NCI-H1436 (cell line): Measurements from ENCODE around the gene KRTAP10-5.

Experiments
- DNase-seq: peaks from one replicate; lab custom pipeline; 2025; lab: John Stamatoyannopoulos, UW

The KRTAP10-5 gene

DNA sequence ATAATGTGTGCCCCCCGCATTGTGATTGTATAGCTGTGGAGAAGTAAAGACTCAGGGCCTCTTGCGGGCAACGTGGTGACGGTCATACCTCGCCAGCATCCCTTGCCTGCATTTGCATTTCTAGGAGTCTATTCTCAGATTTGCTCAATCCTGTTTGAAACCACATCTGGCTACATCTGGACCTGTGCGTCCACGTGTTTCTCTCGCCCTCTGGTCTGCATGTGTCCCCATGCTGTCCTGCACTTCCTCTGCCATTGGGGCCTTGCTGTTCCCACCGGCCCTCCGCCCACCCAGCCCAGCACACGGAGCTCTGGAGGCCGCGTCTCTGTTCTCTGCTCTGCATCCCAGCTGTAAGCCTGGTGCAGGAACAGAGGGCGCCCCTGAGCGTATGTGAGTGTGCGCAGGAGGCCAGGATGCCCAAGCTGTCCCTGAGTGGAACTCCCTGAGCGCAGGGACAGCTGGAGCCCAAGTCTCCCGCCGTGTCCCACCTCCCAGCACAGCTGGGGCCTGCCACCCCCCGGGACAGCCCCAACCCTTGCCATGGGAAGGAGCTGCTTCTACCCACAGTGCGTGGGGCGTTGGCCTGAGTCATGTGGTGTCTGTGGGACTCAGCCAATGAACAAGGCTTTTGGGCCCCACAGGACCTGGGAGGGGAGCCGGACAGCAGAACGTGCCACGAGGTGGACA, 30.7 kb downstream of the KRTAP10-5 start:
- no peak for DNase-seq

DNA sequence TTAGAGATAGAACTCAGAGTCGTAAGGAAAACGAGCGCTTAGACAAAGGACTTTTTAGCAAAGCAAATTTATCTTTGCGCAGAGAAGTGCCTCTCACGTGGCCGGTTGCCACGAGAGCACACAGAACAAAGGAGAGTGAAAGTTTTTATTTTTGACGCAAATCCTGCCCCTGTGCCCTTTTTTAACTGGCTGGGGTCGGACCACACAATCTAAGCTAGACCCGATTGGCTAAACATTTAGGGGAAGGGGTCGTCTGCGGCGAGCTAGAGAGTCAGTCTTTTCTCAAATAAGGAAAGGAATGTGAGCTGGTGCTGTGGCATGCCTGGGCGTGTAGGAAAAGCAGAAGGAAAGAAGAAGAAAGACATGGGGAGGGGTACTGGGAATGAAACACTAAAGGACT, 31.5 kb downstream of the KRTAP10-5 start:
- DNase-seq: no peak

DNA sequence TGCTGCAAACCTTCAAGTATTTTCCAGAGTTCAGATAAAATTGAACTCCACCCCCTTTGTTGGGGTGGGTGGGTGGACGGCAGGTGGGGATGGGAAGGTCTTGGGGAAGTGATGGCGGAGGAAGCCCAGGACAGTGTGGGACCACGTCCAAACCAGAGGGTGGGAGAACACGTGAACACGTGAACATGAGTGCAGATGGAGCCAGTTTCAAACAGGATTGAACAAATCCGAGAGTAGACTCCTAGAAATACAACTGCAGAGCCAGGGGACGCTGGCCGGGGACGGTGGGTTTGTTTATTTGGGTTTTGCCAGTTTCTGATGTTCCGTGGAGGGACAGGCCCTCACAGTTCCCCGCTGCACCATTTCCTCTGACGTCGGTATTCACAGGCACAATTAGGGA, 32.0 kb downstream of the KRTAP10-5 start:
- no peak for DNase-seq

DNA sequence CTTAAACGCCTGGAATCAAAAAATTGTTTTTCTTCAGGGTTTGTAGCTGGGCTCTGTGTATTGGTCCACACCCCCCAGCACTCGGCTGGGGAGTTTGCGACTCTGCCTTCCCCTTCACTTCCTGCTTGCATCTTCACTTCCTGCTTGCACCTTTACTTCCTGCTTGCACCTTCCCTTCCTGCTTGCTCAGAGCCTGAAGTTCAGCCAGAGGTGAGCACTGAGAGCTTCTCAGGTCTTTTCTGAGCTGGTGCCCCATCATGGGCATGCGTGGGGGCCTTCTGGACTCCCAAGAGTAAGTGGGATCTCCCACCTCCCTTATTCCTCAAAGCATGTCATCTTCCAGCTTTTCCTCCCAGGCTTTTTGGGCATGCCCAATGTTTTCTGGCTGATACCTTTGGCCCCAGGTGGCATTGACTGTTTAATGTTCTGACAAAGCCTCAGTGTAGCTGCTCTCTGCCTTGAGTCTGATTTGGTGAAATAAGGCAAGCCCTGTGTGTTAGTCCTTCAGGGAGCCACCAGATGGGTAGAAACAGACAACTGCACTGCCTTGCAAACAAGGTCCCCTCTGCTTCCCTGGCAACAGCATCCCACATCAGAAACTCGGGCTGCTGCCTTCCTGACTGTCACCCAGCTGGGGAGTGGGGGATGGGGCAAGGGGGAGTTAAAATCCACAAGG, 32.6 kb downstream of the KRTAP10-5 start:
- DNase-seq: no peak

DNA sequence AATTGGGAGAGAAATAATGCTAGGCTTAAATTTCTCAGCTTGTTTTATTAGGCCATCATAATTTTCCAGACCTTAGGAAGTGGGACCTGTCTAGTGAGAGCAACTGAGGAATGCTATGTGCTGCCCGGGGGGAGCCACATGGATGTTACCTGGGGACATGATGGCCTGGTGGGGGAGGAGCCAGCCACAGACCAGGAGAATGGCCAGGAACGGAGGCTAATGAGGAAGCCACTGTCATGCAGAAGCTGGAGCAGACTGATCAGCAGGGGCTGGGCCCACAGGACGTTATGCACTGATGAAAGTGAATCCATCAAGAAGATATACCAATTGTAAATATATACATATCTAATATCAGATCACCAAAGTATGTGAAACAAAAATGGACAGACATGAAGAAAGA, 35.8 kb downstream of the KRTAP10-5 start:
- no peak for DNase-seq

DNA sequence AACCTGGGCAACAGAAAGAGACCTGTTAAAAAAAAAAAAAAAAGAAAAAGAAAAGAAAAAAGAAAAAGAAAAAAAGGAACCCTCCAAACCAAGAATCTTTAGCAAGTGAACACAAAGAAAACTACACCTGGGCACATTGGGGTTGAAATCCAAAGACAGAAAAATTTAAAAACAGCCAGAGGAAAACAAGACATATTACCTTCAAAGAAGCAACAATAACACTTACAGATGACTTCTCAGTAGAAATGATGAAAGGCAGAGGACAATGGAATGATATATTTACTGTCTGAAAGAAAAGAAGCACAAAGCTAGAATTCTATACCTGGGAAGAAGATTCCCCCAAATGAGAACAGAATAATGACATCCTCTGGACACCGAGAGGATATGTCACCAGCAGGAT, 37.7 kb downstream of the KRTAP10-5 start:
- DNase-seq: no peak

DNA sequence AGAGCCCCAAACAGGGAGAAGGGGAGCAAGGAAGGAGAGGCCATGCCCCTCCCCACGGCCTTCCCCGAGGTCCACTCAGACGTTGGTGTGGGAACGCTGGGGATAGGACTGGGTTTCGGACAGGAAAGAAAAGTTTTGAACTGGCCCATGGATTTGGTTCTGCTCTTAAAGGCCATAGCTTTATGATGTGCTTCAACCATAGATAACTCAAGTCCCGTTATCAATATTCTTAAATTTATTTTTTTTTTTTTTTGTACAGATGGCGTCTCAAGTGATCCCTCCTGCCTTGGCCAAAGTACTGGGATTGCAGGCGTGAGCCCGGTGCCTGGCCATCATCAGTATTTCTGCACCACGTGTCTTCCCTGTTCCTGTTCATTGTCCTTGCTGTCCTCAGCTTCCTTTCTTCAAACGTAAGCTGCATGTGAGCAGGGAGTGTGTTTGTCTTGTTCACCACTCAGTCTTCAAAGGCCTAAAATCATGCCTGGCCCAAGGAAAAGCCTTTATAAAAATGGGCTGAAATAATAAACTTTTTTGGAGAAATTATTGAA, 39.6 kb downstream of the KRTAP10-5 start:
- DNase-seq: no peak

DNA sequence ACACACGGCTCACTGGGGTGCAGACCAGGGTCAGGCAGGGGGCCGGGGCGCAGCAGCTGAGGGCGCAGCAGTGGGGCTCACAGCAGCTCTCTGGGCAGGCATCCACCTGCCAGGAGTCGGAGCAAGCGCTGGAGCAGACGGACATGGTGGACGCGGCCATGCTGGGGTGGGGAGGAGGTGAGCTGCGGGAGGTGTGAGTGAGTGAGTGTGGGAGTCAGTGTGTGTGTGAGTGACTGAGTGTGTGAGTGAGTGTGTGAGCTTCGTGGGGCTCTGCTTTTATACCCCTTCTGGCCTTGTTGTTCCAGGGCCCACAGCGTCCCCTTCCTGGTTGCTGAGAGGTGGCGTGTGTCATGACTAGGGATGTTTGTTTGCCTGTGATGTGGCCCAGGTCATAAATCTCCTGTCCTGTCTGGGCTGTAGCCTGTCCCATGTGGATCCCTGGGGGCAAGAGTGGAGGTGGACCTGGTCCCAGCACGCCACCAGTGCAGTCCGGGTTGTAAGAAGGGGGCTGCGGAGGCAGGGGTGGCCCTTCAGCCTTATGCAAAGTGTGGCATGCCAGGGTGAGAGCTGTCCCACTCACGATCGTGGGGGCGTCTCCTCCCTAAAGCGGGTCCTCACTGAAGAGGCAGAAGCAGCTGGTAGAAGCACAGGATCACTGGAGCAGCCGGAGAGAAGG, 40.3 kb downstream of the KRTAP10-5 start, which contains the start of gene KRTAP10-1:
Gene KRTAP10-1 (minus strand): TSS at position 205 of the 676 bp plus-strand sequence. CDS start 45 bp downstream, at position 160.
- no peak for DNase-seq

DNA sequence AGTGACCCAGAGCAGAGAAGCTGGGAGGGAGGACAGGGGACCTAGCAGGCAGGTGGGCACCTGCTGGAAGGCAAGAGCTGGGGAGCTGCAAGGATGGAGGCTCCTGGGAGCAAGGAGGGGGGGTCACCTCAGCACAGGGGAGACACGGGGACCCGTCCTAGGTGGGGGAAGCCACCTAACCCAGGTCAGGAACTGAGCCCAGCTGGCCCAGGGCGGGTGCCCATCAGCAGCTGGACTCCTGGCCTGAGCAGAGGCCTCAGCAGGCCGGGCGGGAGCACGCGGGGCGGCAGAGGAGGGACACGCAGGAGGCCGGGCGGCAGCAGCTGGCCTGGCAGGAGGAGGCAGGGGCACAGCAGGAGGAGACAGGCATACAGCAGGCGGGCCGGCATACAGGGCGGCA, 41.4 kb downstream of the KRTAP10-5 start:
- DNase-seq: no peak

DNA sequence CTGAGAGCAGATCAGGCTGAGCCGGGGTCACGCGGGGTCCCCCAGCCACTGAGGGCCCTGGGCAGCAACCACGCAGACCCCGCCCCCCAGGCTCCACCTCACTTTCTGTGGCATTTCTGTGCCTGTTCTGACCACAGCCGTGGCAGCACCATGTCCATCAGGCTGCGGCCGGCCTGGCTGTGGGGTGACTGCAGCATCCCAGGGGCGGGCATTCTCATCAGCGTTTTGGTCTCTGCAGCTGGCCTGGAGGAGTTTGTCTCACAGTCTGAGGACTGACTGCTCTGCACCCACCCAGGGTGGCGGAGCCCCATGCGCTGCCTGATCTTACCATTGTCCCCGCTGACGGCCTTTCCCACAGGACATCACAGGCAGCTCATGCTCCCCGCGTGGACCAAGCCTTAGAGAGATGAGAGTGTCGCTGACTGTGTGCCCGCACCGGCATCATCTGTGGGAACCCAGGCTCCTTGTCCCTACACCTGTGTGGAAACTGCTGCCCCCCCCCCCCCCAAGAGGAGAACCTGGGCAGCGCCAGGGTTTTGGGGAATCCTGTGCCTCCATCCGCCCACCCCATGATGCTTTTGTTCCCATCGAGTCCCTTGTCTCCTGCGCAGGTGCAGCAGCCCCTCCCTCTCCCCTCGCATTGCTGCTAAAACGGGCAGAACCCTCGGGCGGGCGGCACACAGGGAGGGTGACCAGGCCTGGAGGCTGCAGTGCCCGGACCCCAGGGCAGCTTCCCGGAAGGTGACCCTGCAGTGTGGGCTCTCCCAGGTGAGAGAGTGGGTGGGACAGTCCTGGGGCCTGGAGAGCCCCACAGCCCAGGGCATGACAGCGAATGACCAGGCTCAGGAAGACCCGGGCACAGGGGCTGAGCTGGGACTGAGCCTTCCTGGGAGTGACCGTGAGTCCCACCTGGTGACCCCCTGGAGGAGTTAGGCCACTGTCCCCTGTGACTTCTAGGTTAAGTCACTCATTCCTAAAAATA, 42.2 kb downstream of the KRTAP10-5 start:
- no peak for DNase-seq

DNA sequence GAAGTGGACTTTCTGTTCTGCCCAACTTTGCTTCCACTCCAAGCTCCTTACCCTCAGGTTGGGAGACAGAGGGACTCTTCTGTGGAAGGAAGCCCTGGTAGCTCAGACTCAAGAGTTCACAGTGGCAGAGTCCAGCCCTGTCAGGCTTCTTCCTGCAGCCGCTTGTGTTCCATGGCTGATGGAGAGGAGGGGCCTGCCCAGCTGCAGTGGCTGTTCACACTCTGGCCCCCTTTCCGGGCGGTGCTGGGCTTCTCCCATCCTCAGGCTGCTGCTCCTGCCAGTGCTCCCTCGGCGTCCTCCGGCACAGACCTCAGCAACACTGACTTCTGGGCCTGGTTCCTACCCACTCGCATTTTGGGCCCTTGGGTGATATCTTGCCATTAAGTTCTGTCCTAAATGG, 44.4 kb downstream of the KRTAP10-5 start:
- no peak for DNase-seq

DNA sequence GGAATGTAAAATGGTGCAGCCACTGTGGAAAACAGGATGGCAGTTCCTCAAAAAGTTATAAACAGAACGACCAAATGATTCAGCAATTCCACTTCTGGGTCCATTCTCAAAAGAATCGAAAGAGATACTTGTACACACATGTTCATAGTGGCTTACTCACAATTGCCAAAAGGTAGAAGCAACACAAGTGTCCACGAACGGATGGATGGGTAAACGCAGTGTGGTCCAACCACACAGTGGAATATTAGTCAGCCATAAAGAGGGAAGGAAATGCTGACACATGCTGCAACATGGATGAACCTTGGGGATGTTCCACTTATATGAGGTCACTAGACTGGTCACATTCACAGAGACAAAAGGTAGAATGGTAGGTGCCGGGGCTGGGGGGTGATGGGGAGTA, 45.7 kb downstream of the KRTAP10-5 start:
- no peak for DNase-seq

DNA sequence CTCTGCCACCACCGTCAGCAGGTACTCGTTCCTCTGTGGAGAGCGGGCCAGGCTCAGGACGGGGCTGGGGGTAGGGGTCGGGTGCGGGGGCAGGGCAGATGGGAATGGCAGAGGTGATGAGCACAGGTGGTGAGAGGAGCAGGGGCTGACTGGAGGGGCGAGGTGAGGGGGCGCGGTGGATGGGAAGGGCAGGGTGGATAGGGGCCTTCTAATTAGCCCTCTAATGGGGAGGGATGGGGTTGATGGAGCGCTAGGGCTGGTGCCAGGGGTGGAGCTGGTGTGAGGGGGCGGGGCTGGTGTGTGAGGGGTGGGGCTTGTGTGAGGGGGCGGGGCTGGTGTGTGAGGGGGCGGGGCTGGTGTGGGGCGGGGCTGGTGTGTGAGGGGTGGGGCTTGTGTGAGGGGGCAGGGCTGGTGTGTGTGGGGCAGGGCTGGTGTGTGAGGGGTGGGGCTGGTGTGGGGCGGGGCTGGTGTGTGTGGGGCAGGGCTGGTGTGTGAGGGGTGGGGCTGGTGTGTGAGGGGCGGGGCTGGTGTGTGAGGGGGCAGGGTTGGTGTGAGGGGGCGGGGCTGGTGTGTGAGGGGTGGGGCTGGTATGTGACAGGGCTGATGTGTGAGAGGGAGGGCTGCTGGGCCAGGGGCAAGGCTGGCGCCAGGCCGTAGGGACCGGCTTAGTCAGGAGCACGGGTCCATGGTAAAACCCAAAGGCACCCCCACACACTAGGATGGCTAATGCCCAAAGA, 46.3 kb downstream of the KRTAP10-5 start:
- DNase-seq: no peak

DNA sequence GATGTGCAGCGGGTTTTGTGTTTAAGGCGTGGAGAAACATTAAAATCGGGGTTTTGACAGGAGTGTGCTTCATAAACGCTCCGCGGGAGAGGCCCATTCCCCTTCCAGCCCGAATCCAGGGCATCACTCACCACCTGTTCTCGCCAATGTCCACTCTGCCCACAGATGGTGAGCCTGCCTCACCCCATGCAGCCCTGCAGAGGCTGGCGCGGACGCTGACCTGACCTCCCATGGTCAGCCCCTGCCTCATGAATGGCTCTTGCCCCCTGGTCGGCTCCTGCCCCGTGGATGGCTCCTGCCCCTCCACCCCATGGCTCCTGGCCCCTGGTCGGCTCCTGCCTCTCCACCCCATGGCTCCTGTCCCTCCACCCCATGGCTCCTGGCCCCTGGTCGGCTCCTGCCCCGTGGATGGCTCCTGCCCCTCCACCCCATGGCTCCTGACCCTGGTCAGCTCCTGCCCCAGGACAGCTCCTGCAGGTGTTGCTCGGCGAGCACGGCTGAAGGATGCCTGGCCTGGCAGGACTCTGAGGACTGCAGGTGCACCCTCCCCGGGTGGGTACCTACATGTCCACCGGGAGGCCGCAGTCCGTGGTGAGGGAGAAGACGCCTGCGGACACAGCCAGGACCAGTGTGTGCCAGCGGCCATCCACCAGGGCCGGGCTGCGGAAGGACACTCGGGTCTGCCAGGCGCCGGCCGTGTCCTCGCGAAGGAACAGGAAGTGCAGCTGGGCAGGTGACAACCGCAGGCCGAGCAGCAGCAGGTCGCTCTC, 47.1 kb downstream of the KRTAP10-5 start:
- no peak for DNase-seq

DNA sequence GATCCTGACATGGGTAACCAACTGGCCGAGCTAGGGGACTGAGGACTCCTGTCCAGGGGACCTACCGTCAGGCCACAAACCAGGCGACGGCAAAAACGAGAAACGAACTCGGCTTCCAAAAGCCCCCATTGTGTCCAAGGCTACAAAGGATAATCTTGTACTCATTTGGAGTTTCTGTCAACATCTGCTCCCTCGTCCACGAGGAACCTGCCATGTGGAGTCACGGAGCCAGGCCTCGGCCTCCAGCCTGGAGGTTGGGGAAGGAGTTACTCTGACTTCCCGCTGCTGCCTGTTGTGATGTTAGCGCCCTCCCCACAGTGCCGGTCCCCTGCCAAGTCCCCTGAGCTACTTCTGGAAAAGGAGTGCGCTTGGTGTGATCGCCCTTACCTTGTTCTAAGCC, 47.7 kb downstream of the KRTAP10-5 start:
- no peak for DNase-seq

DNA sequence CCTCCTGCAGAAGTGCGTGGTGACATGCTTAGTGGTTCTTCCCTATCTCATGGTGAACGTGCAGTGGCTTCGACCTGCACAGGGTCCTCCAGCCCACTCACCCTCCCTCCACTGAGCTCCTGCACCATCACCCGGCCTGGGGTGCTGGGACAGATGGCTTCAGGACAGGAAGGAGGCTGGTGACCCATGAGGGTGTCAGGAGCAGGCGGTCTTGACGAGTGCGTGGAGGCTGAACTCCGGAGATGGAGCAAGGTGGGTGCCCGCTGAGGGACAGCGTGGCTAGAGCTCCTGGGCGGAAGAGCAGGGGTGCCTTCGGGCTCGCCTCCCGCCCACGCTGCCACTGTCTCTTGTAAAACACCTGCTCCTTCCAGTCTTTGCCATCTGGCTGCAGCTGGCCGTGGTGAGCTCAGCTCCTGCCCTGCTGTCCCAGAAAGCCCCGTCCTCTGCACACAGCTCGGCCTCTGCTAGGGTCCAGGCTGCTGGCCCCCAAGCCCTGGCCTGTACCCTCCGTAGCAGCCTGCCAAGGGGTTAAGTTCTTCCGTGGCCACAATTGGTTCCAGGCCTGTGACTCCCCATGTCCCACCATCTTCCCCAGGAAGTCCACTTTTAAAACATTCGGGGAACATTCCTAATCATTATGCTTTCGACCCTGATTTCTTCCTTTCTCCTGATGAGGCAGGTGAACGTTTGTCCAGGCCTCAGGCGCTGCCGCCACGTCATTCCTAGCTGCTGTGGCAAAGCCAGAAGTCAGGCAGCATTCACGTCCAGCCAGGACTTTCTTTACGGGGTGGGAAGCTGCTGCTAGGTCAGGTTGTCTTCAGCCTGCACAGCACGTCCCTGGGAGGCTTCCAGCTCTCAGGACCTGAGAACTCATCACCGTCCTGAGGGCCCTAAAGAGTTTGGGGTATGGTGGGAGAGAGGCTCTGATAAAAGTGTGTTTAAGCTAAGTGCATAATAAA, 48.5 kb downstream of the KRTAP10-5 start:
- DNase-seq: no peak

DNA sequence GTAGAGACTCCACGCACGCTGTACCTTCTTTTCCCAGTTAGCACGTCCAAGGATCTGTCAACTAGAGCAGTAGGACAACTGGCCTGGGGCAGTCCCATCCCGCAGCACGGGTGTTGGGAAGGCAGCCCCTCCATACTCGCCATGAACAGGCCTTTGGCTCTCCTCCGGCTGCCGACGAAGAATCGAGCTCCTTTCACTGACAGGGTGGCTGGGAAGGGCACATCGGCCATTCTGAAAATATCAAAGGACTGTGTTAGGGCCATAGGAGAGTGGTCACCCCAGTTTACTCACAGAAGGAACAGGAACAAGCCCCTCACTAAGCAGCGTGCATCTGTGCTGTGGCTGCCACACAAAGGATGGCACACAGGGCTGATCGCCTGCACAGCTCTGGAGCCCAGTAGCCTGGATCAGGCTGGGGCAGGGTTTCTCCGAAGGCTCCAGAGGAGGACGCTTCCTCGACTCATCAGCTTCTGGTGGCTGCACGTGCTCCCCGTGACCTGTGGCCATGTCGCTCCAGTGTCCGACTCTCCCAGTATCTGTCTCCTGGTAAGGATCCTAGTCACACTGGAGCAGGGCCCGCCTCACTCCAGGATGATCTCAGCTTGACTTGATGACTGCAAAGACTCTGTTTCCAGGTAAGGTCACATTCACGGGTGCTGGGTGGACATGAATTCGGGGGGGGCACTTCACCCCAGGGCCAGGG, 49.4 kb downstream of the KRTAP10-5 start:
- no peak for DNase-seq

DNA sequence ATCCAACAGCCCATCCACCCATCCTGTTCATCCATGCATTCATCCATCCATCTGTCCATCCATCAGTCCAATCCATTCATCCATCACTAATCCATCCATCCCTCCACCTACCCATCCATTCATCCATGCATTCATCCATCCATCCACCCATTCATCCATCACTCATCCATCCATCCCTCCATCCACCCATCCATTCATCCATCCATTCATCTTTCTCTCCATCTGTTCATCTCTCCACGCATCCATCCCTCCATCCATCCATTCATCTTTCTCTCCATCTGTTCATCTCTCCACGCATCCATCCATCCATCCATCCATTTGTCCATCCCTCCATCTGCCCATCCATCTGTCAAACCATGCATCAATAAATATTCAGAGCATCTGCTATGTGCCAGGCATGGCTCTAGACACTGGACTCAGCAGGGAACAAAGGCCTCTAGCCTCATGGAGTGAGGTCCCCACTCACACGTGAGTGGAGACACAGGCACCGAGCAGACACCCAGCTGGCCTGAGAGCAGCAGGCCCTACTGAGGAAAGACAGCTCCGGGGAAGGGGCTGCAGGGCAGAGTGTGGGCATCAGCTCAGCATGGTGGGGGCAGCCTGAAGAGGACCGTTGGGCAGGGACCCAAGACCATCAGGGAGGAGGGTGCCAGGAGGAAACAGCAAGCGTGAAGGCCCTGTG, 50.0 kb downstream of the KRTAP10-5 start:
- DNase-seq: no peak
